ENCODE measurements around the gene TRMT5.

Gene TRMT5

GRCh38 chr14:60944204-60944603 is 36.7 kb downstream of the TRMT5 start:
- H3K36me3 ChIP-seq: no peaks in the 10 kb centered on the region
- no peak overlapping the region for H3K27ac ChIP-seq
- no peak overlapping the region for H3K4me3 ChIP-seq (ENCODE audit: low read depth, low read length)
- DNase-seq: no peak
- H3K9me3 ChIP-seq (ENCODE audit: severe bottlenecking): no peaks in the 10 kb centered on the region
- H3K27me3 ChIP-seq (ENCODE audit: insufficient read depth, low read depth, severe bottlenecking): no peaks in the 10 kb centered on the region
- no peak for TF ChIP-seq CTCF (IDR thresholded peaks at IDR 0.05; ENCODE audit: low read depth, low read length)

- Histone ChIP-seq H3K4me3 (ENCODE audit: low read depth, low read length) (no peak overlapping the region), H3K27ac (no peak overlapping the region), H3K36me3 (no peaks in the 10 kb centered on the region), H3K9me3 (ENCODE audit: severe bottlenecking) (no peaks in the 10 kb centered on the region), H3K27me3 (ENCODE audit: insufficient read depth, low read depth, severe bottlenecking) (no peaks in the 10 kb centered on the region)
- no peak for TF ChIP-seq CTCF (IDR thresholded peaks at IDR 0.05; ENCODE audit: low read depth, low read length)
- no peak for DNase-seq
These were observed 37.2 kb downstream of the TRMT5 start for GRCh38 chr14:60943637-60944032.

- TF ChIP-seq CTCF (IDR thresholded peaks at IDR 0.05; ENCODE audit: low read depth, low read length): no peak
- H3K9me3 ChIP-seq (ENCODE audit: severe bottlenecking): no peaks in the 10 kb centered on the region
- no peak overlapping the region for H3K27ac ChIP-seq
- no peak overlapping the region for H3K4me3 ChIP-seq (ENCODE audit: low read depth, low read length)
- no peaks in the 10 kb centered on the region for H3K36me3 ChIP-seq
- no peaks in the 10 kb centered on the region for H3K27me3 ChIP-seq (ENCODE audit: insufficient read depth, low read depth, severe bottlenecking)
- no peak for DNase-seq
These were observed 45.6 kb downstream of the TRMT5 start for GRCh38 chr14:60935319-60935718.

- H3K36me3 ChIP-seq: no peaks in the 10 kb centered on the region
- DNase-seq: no peak
- TF ChIP-seq CTCF (IDR thresholded peaks at IDR 0.05; ENCODE audit: low read depth, low read length): no peak
- H3K27ac ChIP-seq: no peak overlapping the region
- no peaks in the 10 kb centered on the region for H3K27me3 ChIP-seq (ENCODE audit: insufficient read depth, low read depth, severe bottlenecking)
- H3K9me3 ChIP-seq (ENCODE audit: severe bottlenecking): no peaks in the 10 kb centered on the region
- no peak overlapping the region for H3K4me3 ChIP-seq (ENCODE audit: low read depth, low read length)
These were observed 46.8 kb downstream of the TRMT5 start for GRCh38 chr14:60933920-60934655.

- H3K9me3 ChIP-seq (ENCODE audit: severe bottlenecking): no peaks in the 10 kb centered on the region
- H3K27ac ChIP-seq: no peak overlapping the region
- no peak for DNase-seq
- no peaks in the 10 kb centered on the region for H3K27me3 ChIP-seq (ENCODE audit: insufficient read depth, low read depth, severe bottlenecking)
- TF ChIP-seq CTCF (IDR thresholded peaks at IDR 0.05; ENCODE audit: low read depth, low read length): no peak
- H3K36me3 ChIP-seq: no peaks in the 10 kb centered on the region
- no peak overlapping the region for H3K4me3 ChIP-seq (ENCODE audit: low read depth, low read length)
These were observed 49.7 kb downstream of the TRMT5 start for GRCh38 chr14:60931218-60931617.

GRCh38 chr14:60926002-60926401 is 54.9 kb downstream of the TRMT5 start:
- Histone ChIP-seq H3K4me3 (ENCODE audit: low read depth, low read length) (no peak overlapping the region), H3K27me3 (ENCODE audit: insufficient read depth, low read depth, severe bottlenecking) (no peaks in the 10 kb centered on the region), H3K36me3 (no peaks in the 10 kb centered on the region), H3K27ac (no peak overlapping the region), H3K9me3 (ENCODE audit: severe bottlenecking) (no peaks in the 10 kb centered on the region)
- no peak for TF ChIP-seq CTCF (IDR thresholded peaks at IDR 0.05; ENCODE audit: low read depth, low read length)
- no peak for DNase-seq
